ENCODE measurements around the gene MCF2L2.

- no peak for TF ChIP-seq CTCF (IDR thresholded peaks at IDR 0.05)
- TF ChIP-seq POLR2A (IDR thresholded peaks at IDR 0.05): no peak
Measured at GRCh38 chr3:183159333-183159732, 269.1 kb downstream of the MCF2L2 start.

Measured in thyroid gland (tissue), 4 donors.